ENCODE measurements around the gene KLF11. TPM values are rescaled to one million over a fixed set of nuclear protein-coding genes. Genes with fewer than 3 reads are reported as not detected.
A peak's percentile ranks its signal among the peaks of the same experiment; 100 is the strongest.

Gene KLF11
- total and polyA plus RNA-seq, 9 donors: 21.6 to 45.3 (median 31.4) TPM

- TF ChIP-seq POLR2A (IDR thresholded peaks at IDR 0.05) (no peak), EP300 (IDR thresholded peaks at IDR 0.05) (no peak), CTCF (IDR thresholded peaks at IDR 0.05) (peak in 1 of 3 donors; percentile 24)
- Histone ChIP-seq H3K4me1 (ENCODE audit: insufficient read depth) (peaks cover 21% of the 10 kb centered on the region), H3K9me3 (no peaks in the 10 kb centered on the region), H3K36me3 (no peaks in the 10 kb centered on the region), H3K27me3 (no peaks in the 10 kb centered on the region), H3K4me3 (no peak overlapping the region), H3K27ac (no peak overlapping the region)
- intact Hi-C loops (cut with DNase I): no loop called here
- 42 to 54% (median 45%) methylated on average over 14 of the region's 14 CpGs for WGBS, 3 donors
- DNase-seq: peak in 4 of 5 donors; percentile 58 to 69 (median 61)
Observed at GRCh38 chr2:10036095-10036884, 7.1 kb upstream of the KLF11 start.

- Histone ChIP-seq H3K27me3 (no peaks in the 10 kb centered on the region), H3K36me3 (no peaks in the 10 kb centered on the region), H3K27ac (no peak overlapping the region), H3K4me1 (ENCODE audit: insufficient read depth) (peaks cover 27% of the 10 kb centered on the region), H3K4me3 (no peak overlapping the region), H3K9me3 (no peaks in the 10 kb centered on the region)
- TF ChIP-seq POLR2A (IDR thresholded peaks at IDR 0.05) (no peak), EP300 (IDR thresholded peaks at IDR 0.05) (no peak), CTCF (IDR thresholded peaks at IDR 0.05) (no peak)
- WGBS, 3 donors: 83 to 84% (median 83%) methylated on average over 10 of the region's 10 CpGs
- intact Hi-C loops (cut with DNase I): no loop called here
- DNase-seq: no peak
Observed at GRCh38 chr2:10038123-10038522, 5.2 kb upstream of the KLF11 start.

GRCh38 chr2:10038716-10039115 lies 4.6 kb upstream of the KLF11 start:
- H3K9me3 ChIP-seq: no peaks in the 10 kb centered on the region
- H3K36me3 ChIP-seq: no peaks in the 10 kb centered on the region
- TF ChIP-seq EP300 (IDR thresholded peaks at IDR 0.05) (no peak), CTCF (IDR thresholded peaks at IDR 0.05) (no peak), POLR2A (IDR thresholded peaks at IDR 0.05) (no peak)
- intact Hi-C loops (cut with DNase I): no loop called here
- H3K27me3 ChIP-seq: no peaks in the 10 kb centered on the region
- DNase-seq: no peak
- H3K4me1 ChIP-seq (ENCODE audit: insufficient read depth): peaks cover 27% of the 10 kb centered on the region
- H3K4me3 ChIP-seq: no peak overlapping the region
- H3K27ac ChIP-seq: no peak overlapping the region

- no peaks in the 10 kb centered on the region for H3K36me3 ChIP-seq
- no peak overlapping the region for H3K4me3 ChIP-seq
- DNase-seq: no peak
- 75 to 86% (median 80%) methylated on average over 16 of the region's 16 CpGs for WGBS, 3 donors
- no peaks in the 10 kb centered on the region for H3K27me3 ChIP-seq
- intact Hi-C loops (cut with DNase I): loop anchor here in 1 of 4 donors (10.0 kb wide), 1 partner anchor 1705 kb away; the partner anchor contains the start of gene LPIN1
- TF ChIP-seq EP300 (IDR thresholded peaks at IDR 0.05) (no peak), CTCF (IDR thresholded peaks at IDR 0.05) (no peak), POLR2A (IDR thresholded peaks at IDR 0.05) (no peak)
- no peaks in the 10 kb centered on the region for H3K9me3 ChIP-seq
- no peak overlapping the region for H3K27ac ChIP-seq
- H3K4me1 ChIP-seq (ENCODE audit: insufficient read depth): peaks cover 29% of the 10 kb centered on the region
Observed at GRCh38 chr2:10039658-10040410, 3.5 kb upstream of the KLF11 start.

Data from ovary (tissue), 9 donors.